GM18519 (cell line): ENCODE measurements around the gene RPRD1B.

Experiments used
- ATAC-seq: cut with Tn5 transposase; IDR thresholded peaks from one replicate; pipeline ENCODE4 v1.9.1; 2021; ENCODE audit warnings: mild to moderate bottlenecking, moderate library complexity; ENCODE audit not compliant: unreplicated experiment, low FRiP score

Gene RPRD1B

GRCh38 chr20:38033330-38034107, at the start of gene RPRD1B, which contains the start of gene TTI1:
Gene RPRD1B (plus strand): TSS chr20:38033746. CDS start chr20:38033948, 202 bp downstream.
Gene TTI1 (minus strand): TSS chr20:38033456. CDS start chr20:38013816, 19,640 bp downstream.
- ATAC-seq: peak; percentile 56

- ATAC-seq: no peak
These were observed 49.3 kb upstream of the RPRD1B start for GRCh38 chr20:37984018-37984785.

GRCh38 chr20:37986044-37986858, 47.3 kb upstream of the RPRD1B start:
- ATAC-seq: no peak

DNA sequence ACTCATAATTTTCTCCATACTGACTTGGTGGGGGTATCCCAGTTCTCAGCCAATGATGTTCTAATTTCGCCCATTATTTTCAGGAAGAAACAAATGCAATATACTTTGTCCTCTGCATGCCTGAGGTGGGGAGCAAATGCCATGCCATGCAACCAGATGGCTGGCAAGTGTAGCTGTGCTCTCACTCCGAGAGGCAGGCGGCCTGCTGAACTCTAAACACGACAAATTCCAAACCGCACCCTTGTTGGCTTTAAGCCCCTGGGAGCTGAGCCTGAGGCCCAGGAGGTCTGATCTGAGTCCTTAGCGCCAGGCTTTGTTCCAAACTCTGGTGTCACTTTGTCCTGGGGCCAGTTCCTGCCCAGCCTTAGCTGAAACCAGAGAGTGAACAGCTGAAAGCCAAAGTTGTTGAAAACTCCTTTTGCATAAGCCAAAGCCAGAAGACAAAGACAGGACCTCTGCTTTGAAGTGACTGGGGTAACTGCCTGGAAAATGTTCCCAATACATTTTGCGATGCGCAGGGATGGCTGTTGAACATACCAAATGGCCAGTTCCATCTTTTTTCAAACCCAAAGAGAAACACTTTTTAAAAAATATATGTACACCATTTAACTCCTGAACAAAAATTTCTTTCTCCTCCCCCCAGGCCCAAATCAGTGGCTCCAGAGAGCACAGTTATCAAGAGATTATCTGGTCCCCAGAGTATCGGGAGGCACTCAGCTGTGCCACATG, 46.5 kb upstream of the RPRD1B start:
- ATAC-seq: no peak

DNA sequence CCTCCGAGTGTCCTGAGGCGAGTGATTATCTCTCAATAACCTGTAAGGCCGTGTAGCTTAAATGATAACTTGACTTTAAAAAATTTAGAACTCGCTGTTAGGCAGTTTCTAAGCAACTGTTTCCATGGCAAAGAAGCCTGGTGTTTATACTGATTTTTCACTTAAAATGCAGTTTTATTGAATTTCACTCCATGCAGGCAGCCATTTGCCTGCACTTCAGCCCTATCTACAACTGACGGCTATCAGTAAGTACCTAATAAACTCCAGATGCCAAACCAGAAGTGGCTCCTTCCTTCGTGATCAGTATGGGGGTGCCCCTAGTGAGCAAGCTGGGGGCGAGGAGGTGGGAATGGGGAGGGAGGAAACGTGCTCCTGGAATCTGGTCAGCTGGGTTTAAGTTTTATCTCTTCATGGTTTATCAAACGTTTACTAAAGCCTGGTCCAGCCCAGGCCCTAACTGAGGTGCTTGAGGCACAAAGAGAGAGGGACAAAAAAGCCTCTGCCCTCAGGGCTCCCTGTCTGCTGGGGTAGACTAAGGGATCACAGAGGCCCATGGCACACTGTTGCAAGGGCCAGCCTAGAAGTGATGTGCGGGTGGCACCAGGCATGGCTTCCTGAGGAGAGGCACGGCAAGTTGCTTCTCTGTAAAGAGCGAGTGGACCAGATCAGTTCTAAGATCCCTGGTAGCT, 45.8 kb upstream of the RPRD1B start:
- ATAC-seq: no peak

GRCh38 chr20:37988306-37988954, 45.1 kb upstream of the RPRD1B start:
- ATAC-seq: no peak

DNA sequence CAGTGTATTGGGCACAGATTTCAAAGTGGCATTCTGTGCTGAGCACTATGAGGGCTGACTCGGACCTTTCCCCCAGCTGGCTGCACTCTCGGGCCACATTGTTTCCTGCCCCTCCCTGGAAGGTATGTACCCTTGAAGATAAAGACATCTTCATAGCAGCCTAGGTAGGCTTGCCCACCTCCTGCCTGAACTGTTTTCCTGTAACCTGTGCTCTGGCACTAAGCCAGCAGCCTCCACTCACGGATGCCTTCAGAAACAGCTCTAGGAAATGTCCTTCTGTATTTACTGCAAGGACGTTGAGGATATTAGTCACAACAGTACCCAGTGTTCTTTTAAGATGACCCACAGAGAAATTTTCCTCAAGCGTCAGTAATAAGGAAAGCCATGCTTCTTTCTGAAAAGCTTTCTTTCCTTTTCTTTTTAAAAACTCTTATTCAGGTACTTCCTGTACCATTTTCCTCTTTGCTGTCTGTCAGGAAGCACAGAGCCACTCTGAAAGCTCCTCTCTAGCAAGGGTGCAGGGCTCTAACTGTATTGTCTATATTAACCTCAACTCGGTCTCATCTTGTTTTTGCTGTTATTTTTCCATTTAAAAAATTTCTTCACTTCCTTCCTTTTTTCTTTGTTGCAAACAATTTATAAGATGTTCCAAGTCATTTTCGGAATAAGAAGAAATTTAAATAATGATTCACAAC, 43.8 kb upstream of the RPRD1B start:
- no peak for ATAC-seq

- peak; percentile 85 for ATAC-seq
These were observed 42.9 kb upstream of the RPRD1B start for GRCh38 chr20:37990571-37991151.

DNA sequence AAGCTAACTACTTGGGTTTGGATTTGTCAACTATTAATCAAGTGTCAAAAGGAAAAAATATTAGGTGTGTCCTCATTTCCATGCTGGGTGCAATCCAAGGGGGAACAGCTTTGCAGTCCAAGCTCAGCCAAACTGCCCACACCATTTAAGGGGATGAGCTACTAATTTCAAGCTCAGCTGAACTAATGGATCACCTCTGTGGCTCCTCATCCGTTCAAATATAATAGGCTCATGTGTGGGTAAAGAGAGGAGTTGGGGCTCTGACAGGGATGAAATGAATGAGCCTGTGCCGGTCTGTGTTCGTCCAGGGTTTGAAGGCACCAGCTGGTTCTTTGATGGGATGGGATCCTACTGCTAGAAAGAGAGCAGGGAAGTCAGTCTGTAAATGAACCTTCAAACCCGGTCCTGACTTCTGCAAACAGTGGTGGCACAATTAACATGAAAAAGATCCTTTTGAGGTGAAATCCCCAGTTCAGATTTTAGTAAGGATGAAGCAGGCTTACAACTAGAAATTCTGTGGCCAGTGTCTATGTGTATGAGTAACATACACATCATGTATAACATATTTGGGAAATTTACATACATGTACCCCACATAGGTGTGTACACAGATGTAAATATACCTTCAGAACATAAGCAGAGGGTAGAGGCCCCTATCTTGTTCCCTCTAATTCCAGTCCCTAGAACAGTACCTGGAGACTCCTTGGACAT, 42.2 kb upstream of the RPRD1B start:
- ATAC-seq: no peak

- ATAC-seq: no peak
These were observed 41.6 kb upstream of the RPRD1B start for GRCh38 chr20:37991908-37992307.

DNA sequence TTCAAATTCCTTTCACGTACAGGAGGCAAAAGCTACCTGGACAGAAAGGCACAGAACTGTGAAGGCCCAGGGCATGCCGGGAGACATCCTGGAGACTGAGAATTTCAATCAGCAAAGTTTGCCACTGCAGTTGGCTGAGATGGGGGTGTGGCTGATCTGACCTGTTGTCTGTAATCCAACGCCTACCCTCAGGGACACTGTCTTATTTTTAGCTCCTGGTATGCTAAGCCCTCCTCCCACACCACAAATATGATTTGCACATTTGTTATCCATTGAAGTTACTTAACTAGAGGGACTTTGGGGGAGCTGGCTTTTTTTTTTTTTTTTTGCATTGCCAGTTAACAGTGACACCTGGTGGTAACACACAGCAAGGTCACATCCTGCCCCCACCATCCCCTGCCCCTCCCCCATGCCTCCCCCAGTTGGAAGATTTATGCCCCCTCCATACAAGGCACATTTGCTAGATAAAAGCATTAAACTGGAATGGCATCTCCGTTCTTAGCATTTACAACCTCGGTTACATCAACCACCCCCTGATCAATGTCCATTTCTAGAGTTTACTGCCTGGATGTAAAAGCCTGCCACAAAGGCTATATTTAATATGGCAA, 40.6 kb upstream of the RPRD1B start:
- no peak for ATAC-seq

DNA sequence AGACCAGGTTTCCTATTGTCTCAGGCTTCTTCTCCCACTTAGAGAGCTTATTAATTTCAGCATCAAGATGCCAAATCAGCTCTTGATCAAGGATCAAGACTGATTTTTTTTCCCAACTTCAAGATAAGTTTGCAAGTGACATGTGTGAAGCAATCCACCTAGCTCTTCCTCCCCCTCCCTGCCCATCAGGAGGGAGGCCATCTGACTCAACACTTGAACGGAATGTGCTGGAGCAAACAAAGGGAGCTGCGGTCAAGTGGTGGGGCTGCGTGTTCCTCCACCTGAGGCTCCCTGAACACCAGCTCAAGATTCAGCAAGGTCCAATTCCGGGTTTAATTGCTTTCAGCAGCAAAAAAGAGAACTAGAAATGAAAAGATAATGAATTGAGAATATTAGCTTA, 39.0 kb upstream of the RPRD1B start:
- no peak for ATAC-seq

- no peak for ATAC-seq
These were observed 37.5 kb upstream of the RPRD1B start for GRCh38 chr20:37995856-37996605.

DNA sequence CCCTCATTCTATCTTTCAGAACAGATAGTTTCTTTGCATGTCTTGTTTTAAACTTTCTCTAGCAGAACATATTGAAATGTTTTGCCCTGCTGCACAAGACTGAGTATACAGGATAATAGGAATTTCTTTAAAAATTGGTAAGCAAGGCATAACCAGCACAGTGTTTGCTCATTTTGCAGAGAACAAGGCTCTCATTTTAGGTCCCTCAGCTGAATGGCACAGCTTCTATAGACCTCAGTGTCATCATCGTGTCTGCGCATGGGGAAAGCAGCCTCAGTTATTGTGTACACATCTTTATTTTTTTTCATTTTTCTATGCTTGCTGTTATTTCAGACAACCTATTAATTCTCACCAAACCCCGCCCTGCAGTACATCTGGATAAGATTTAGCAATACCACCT, 36.0 kb upstream of the RPRD1B start:
- ATAC-seq: no peak

- ATAC-seq: no peak
These were observed 33.9 kb upstream of the RPRD1B start for GRCh38 chr20:37999526-38000263.

- no peak for ATAC-seq
These were observed 33.3 kb upstream of the RPRD1B start for GRCh38 chr20:38000293-38000692.
